ENCODE results near the gene ST3GAL2.

DNA sequence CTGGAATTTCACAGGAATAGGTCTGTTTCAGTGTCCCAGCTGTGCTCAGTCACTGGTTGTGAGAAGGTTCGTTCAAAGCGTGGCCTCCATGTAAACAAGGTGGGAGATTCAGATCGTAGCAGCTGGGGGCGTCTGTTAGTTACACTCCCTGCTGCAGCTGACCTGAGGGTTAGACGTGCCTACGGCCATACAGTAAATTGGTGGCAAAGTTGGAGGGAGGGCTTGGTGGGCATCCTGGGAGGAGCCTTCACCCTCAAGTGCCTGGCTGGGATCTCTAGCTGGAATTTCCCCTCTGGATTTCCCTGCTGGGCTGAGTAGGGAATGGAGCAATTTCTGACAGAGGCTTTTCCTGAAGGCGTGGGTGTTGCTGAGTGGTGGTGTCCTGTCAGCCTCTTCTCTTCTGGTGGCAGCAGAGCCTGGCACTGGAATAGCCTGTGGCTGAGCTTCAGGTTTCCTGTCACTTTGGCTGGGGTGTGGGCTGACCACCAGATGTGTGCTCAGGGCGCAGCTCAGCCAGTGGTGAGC is 21.9 kb upstream of the ST3GAL2 start:
- TF ChIP-seq, protein P1, sequence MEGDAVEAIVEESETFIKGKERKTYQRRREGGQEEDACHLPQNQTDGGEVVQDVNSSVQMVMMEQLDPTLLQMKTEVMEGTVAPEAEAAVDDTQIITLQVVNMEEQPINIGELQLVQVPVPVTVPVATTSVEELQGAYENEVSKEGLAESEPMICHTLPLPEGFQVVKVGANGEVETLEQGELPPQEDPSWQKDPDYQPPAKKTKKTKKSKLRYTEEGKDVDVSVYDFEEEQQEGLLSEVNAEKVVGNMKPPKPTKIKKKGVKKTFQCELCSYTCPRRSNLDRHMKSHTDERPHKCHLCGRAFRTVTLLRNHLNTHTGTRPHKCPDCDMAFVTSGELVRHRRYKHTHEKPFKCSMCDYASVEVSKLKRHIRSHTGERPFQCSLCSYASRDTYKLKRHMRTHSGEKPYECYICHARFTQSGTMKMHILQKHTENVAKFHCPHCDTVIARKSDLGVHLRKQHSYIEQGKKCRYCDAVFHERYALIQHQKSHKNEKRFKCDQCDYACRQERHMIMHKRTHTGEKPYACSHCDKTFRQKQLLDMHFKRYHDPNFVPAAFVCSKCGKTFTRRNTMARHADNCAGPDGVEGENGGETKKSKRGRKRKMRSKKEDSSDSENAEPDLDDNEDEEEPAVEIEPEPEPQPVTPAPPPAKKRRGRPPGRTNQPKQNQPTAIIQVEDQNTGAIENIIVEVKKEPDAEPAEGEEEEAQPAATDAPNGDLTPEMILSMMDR (IDR thresholded peaks at IDR 0.05), result no peak
- TF ChIP-seq POLR2A (IDR thresholded peaks at IDR 0.05), result no peak
- TF ChIP-seq EP300 (IDR thresholded peaks at IDR 0.05), result no peak

Measured in ovary (tissue), 3 donors.